ENCODE data around the gene DNASE2B.

The DNASE2B gene

GRCh38 chr1:84365225-84366221, 32.8 kb upstream of the DNASE2B start:
- peak; percentile 94 for DNase-seq (ENCODE audit: low read depth)
- TF ChIP-seq, protein P1, sequence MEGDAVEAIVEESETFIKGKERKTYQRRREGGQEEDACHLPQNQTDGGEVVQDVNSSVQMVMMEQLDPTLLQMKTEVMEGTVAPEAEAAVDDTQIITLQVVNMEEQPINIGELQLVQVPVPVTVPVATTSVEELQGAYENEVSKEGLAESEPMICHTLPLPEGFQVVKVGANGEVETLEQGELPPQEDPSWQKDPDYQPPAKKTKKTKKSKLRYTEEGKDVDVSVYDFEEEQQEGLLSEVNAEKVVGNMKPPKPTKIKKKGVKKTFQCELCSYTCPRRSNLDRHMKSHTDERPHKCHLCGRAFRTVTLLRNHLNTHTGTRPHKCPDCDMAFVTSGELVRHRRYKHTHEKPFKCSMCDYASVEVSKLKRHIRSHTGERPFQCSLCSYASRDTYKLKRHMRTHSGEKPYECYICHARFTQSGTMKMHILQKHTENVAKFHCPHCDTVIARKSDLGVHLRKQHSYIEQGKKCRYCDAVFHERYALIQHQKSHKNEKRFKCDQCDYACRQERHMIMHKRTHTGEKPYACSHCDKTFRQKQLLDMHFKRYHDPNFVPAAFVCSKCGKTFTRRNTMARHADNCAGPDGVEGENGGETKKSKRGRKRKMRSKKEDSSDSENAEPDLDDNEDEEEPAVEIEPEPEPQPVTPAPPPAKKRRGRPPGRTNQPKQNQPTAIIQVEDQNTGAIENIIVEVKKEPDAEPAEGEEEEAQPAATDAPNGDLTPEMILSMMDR (conservative IDR thresholded peaks at IDR 0.05; ENCODE audit: low read depth, low read length): no peak
- no peak overlapping the region for H3K4me3 ChIP-seq (ENCODE audit: low read depth, low read length)

- TF ChIP-seq, protein P1 (conservative IDR thresholded peaks at IDR 0.05; ENCODE audit: low read depth, low read length): no peak
- peak; percentile 88 for DNase-seq (ENCODE audit: low read depth)
- no peak overlapping the region for H3K4me3 ChIP-seq (ENCODE audit: low read depth, low read length)
Observed at GRCh38 chr1:84366786-84367185, 31.5 kb upstream of the DNASE2B start.

GRCh38 chr1:84367219-84367618, 31.1 kb upstream of the DNASE2B start:
- H3K4me3 ChIP-seq (ENCODE audit: low read depth, low read length): no peak overlapping the region
- TF ChIP-seq, protein P1 (conservative IDR thresholded peaks at IDR 0.05; ENCODE audit: low read depth, low read length): no peak
- DNase-seq (ENCODE audit: low read depth): no peak

- DNase-seq (ENCODE audit: low read depth): no peak
- H3K4me3 ChIP-seq (ENCODE audit: low read depth, low read length): no peak overlapping the region
- TF ChIP-seq, protein P1 (conservative IDR thresholded peaks at IDR 0.05; ENCODE audit: low read depth, low read length): no peak
Observed at GRCh38 chr1:84368441-84368840, 29.8 kb upstream of the DNASE2B start.

- no peak for DNase-seq (ENCODE audit: low read depth)
- no peak overlapping the region for H3K4me3 ChIP-seq (ENCODE audit: low read depth, low read length)
- TF ChIP-seq, protein P1 (conservative IDR thresholded peaks at IDR 0.05; ENCODE audit: low read depth, low read length): no peak
Observed at GRCh38 chr1:84370266-84370665, 28.0 kb upstream of the DNASE2B start.

GRCh38 chr1:84370831-84371394, 27.4 kb upstream of the DNASE2B start:
- TF ChIP-seq, protein P1 (conservative IDR thresholded peaks at IDR 0.05; ENCODE audit: low read depth, low read length): no peak
- DNase-seq (ENCODE audit: low read depth): peak; percentile 72
- no peak overlapping the region for H3K4me3 ChIP-seq (ENCODE audit: low read depth, low read length)
